ENCODE measurements around the gene LAMA2. TPM values are rescaled to one million over a fixed set of nuclear protein-coding genes. Genes with fewer than 3 reads are reported as not detected.

Gene LAMA2
- total RNA-seq, 4 donors from 2014 or later: 15.4 to 55.3 (median 38.7) TPM

GRCh38 chr6:129292836-129293235 lies 409.9 kb downstream of the LAMA2 start:
- no peaks in the 10 kb centered on the region for H3K4me1 ChIP-seq
- no peaks in the 10 kb centered on the region for H3K27me3 ChIP-seq
- DNase-seq: no peak
- no peak overlapping the region for H3K27ac ChIP-seq
- H3K36me3 ChIP-seq: no peaks in the 10 kb centered on the region
- no peaks in the 10 kb centered on the region for H3K9me3 ChIP-seq
- TF ChIP-seq CTCF (IDR thresholded peaks at IDR 0.05) (no peak), POLR2A (IDR thresholded peaks at IDR 0.05) (no peak)
- H3K4me3 ChIP-seq: no peak overlapping the region

- H3K36me3 ChIP-seq: no peaks in the 10 kb centered on the region
- no peaks in the 10 kb centered on the region for H3K9me3 ChIP-seq
- TF ChIP-seq POLR2A (IDR thresholded peaks at IDR 0.05) (no peak), CTCF (IDR thresholded peaks at IDR 0.05) (no peak)
- no peak overlapping the region for H3K27ac ChIP-seq
- H3K4me1 ChIP-seq: no peaks in the 10 kb centered on the region
- H3K27me3 ChIP-seq: no peaks in the 10 kb centered on the region
- H3K4me3 ChIP-seq: no peak overlapping the region
- no peak for DNase-seq
These were observed 414.7 kb downstream of the LAMA2 start for GRCh38 chr6:129297592-129297991.

GRCh38 chr6:129302671-129303070 lies 419.7 kb downstream of the LAMA2 start:
- DNase-seq: no peak
- no peak for TF ChIP-seq CTCF (IDR thresholded peaks at IDR 0.05)
- no peak for TF ChIP-seq POLR2A (IDR thresholded peaks at IDR 0.05)

GRCh38 chr6:129306826-129307225 lies 423.9 kb downstream of the LAMA2 start:
- TF ChIP-seq POLR2A (IDR thresholded peaks at IDR 0.05): no peak
- no peak for TF ChIP-seq CTCF (IDR thresholded peaks at IDR 0.05)

More at GRCh38 chr6:129302671-129303070, 419.7 kb downstream of the LAMA2 start:
- Histone ChIP-seq H3K9me3 (no peaks in the 10 kb centered on the region), H3K4me1 (no peaks in the 10 kb centered on the region), H3K36me3 (no peaks in the 10 kb centered on the region), H3K27ac (no peak overlapping the region), H3K4me3 (no peak overlapping the region), H3K27me3 (no peaks in the 10 kb centered on the region)

GRCh38 chr6:129307845-129308244 lies 424.9 kb downstream of the LAMA2 start:
- no peak for TF ChIP-seq CTCF (IDR thresholded peaks at IDR 0.05)
- TF ChIP-seq POLR2A (IDR thresholded peaks at IDR 0.05): no peak
- H3K9me3 ChIP-seq: no peaks in the 10 kb centered on the region
- no peaks in the 10 kb centered on the region for H3K27me3 ChIP-seq
- DNase-seq: no peak
- H3K4me3 ChIP-seq: no peak overlapping the region
- H3K27ac ChIP-seq: no peak overlapping the region
- no peaks in the 10 kb centered on the region for H3K36me3 ChIP-seq
- H3K4me1 ChIP-seq: no peaks in the 10 kb centered on the region

More at GRCh38 chr6:129306826-129307225, 423.9 kb downstream of the LAMA2 start:
- Histone ChIP-seq H3K27ac (no peak overlapping the region), H3K4me1 (no peaks in the 10 kb centered on the region), H3K9me3 (no peaks in the 10 kb centered on the region), H3K4me3 (no peak overlapping the region), H3K36me3 (no peaks in the 10 kb centered on the region), H3K27me3 (no peaks in the 10 kb centered on the region)
- no peak for DNase-seq

GRCh38 chr6:129309154-129309553 lies 426.2 kb downstream of the LAMA2 start:
- Histone ChIP-seq H3K4me1 (no peaks in the 10 kb centered on the region), H3K9me3 (no peaks in the 10 kb centered on the region), H3K27ac (no peak overlapping the region), H3K4me3 (no peak overlapping the region), H3K27me3 (no peaks in the 10 kb centered on the region), H3K36me3 (no peaks in the 10 kb centered on the region)
- TF ChIP-seq CTCF (IDR thresholded peaks at IDR 0.05): no peak
- no peak for TF ChIP-seq POLR2A (IDR thresholded peaks at IDR 0.05)
- DNase-seq: no peak
